Measurements from ENCODE around the gene LMTK3.
"Not testable (repeated sequence)": the region's sequence is repeated elsewhere in the genome, so short reads cannot be mapped to it uniquely, and the experiment has no call there.

GRCh38 chr19:48538057-48538456, 26.4 kb upstream of the LMTK3 start:
- not testable (repeated sequence) for TF ChIP-seq CTCF, POLR2A (IDR thresholded peaks at IDR 0.05)
